ENCODE results near the gene RBBP8NL.

RBBP8NL gene

DNA sequence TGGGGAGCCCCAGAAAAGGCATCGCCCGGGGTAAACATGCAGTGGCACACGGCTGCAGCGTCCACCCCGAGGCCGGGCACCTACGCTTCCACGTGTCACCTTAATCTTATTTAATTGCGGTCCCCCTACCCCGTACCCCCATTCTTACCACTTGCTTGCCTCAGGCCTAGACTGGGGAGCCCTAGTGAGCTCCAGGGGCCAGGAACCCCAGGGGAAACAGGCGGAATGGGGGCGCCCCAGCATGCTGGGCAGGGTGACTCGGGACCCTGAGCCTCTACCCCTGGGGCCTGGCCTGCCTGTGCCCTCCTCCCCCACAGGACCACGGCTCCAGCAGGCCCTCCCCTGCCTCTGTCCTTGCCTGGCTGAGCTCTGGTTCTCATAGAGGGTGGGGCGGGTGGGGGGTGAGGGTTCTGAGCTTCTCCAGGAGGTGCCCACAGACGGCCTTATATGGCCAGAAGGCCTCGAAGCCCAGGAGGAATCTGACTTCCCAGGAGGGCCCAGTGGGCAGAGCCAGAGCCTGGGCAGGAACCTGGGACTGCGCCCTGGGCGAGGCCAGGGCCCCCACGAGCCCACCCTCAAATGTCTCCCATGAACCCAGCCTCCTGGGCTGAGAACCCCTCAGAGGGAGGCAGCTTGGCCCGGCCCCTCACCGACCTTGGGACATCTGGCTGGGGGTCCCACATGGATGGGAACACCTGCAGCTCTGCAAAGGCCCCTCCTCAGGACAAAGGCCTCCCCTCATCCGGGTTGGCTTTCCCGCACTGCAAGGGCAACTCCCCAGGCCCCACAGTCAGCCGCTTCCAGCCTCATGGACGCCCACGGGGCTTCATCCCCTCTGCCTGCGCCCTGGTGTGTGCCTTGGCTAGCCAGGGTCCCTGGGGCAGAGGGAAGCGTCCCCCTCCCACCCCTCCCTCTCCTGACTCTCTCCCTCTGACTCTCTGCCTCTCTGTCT, 55.0 kb downstream of the RBBP8NL start:
- Histone ChIP-seq H3K4me3 (replicated peaks; ENCODE audit: low read depth, low read length) (no peak overlapping the region), H3K36me3 (ENCODE audit: control insufficient read depth, insufficient read depth, low read length) (no peaks in the 10 kb centered on the region; the same call in 1 of the 2 replicates), H3K27me3 (replicated peaks; ENCODE audit: control insufficient read depth, insufficient read depth, low read length) (peaks cover 1% of the 10 kb centered on the region)
- no peak for DNase-seq (ENCODE audit: extremely low read depth, insufficient read length)
- TF ChIP-seq, protein P1, sequence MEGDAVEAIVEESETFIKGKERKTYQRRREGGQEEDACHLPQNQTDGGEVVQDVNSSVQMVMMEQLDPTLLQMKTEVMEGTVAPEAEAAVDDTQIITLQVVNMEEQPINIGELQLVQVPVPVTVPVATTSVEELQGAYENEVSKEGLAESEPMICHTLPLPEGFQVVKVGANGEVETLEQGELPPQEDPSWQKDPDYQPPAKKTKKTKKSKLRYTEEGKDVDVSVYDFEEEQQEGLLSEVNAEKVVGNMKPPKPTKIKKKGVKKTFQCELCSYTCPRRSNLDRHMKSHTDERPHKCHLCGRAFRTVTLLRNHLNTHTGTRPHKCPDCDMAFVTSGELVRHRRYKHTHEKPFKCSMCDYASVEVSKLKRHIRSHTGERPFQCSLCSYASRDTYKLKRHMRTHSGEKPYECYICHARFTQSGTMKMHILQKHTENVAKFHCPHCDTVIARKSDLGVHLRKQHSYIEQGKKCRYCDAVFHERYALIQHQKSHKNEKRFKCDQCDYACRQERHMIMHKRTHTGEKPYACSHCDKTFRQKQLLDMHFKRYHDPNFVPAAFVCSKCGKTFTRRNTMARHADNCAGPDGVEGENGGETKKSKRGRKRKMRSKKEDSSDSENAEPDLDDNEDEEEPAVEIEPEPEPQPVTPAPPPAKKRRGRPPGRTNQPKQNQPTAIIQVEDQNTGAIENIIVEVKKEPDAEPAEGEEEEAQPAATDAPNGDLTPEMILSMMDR (IDR thresholded peaks at IDR 0.05; ENCODE audit: insufficient read depth, low read length, poor library complexity, severe bottlenecking): no peak

DNA sequence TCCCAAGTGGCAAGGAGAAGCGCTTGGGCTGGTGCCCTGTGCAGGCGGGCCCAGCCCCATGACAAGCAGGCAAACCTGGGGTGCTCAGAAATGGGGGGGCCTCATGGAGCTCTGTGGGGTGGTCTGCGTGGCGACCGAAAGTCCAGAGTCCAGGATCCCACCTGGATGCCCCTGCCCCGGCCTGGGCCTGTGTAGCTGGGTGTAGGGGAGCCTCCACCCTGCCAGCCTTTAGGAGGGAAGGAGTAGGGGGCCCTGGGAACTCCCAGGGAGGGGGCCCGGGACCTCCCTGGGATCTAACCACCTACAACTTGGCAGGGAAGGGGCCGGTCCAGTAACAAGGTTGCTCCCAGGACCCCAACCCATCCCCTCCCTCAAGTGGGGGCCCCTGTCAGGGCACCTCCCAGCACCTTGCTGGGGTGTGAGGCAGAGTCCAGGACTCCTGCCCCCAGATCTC, 55.7 kb downstream of the RBBP8NL start:
- H3K36me3 ChIP-seq (ENCODE audit: control insufficient read depth, insufficient read depth, low read length): no peaks in the 10 kb centered on the region
- no peak for DNase-seq (ENCODE audit: extremely low read depth, insufficient read length)
- TF ChIP-seq, protein P1 (IDR thresholded peaks at IDR 0.05; ENCODE audit: insufficient read depth, low read length, poor library complexity, severe bottlenecking): no peak
- no peak overlapping the region for H3K4me3 ChIP-seq (replicated peaks; ENCODE audit: low read depth, low read length)
- H3K27me3 ChIP-seq (replicated peaks; ENCODE audit: control insufficient read depth, insufficient read depth, low read length): peaks cover 1% of the 10 kb centered on the region

DNA sequence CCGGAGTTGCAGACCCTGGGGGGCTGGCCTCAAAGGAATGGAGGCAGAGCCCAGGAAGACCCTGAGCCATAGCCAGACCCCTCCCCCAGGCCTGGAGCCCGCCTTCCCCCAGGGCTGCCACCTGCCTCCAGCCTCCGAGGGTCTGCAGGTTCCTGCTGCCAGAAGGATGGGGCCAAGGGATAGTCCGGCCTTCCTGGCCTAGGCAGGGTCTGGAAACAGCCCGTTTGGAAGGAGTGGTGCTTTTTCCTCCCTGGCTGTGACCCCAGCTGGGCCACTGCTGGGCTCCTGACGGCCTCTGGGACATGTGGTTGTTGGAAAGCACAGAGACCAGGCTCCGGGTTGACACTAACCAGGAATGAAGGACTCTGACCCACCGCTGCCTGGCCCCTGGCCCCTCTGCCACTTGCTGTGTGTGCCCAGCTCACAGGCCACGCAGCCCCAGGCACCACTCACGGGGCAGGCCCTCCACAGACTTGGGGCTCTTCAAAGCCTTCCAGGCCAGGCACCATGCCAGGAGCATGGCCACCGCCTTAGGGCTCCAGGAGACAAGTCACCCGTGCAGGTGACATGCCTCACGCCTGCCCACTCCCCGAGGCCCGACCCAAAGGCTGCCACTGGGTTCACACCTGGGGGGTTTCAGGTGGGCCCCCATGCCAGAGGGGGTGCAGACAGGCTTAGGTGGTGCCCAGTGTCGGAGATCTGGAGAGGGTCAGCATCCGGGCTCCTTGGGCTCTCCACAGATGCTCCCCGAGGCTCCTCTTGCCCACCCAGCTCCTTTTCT, 56.3 kb downstream of the RBBP8NL start:
- DNase-seq (ENCODE audit: extremely low read depth, insufficient read length): no peak
- no peak overlapping the region for H3K4me3 ChIP-seq (replicated peaks; ENCODE audit: low read depth, low read length)
- no peaks in the 10 kb centered on the region for H3K36me3 ChIP-seq (ENCODE audit: control insufficient read depth, insufficient read depth, low read length)
- TF ChIP-seq, protein P1 (IDR thresholded peaks at IDR 0.05; ENCODE audit: insufficient read depth, low read length, poor library complexity, severe bottlenecking): no peak
- H3K27me3 ChIP-seq (replicated peaks; ENCODE audit: control insufficient read depth, insufficient read depth, low read length): peaks cover 1% of the 10 kb centered on the region

DNA sequence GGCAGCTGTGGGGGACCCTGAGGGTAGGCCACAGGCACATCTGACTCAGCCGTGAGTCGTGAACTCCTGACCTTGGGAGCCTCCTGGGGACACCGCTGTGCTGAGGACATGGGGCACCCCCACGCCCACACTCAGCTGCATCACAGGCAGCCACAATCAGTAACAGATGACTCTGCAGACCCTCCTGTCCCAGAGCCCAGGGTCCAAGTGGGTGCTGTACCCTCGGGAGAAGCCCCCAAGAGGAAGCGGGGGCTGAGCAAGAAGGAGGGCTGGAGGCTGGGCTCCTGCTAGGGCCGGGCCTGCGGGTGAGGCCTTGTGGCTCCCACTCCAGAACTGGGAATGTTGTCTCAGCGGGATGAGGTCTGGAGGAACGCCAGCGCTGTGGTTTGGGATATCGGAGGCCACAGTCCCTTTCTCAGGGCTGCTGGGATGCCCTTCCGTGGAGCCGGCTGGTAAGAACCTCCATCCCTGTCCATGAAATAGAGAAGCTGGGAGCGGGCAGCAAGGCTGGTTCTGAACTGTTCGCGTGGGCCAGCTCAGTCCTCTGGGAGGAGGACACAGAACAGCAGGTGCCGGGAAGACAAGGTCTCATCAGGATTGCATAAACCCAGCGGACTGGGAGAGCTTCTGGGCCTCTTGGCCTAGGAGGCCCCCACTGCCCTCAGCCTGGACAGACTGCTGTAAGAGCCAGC, 57.1 kb downstream of the RBBP8NL start:
- TF ChIP-seq, protein P1 (IDR thresholded peaks at IDR 0.05; ENCODE audit: insufficient read depth, low read length, poor library complexity, severe bottlenecking): no peak
- no peak for DNase-seq (ENCODE audit: extremely low read depth, insufficient read length)
- H3K27me3 ChIP-seq (replicated peaks; ENCODE audit: control insufficient read depth, insufficient read depth, low read length): peaks cover 1% of the 10 kb centered on the region
- no peaks in the 10 kb centered on the region for H3K36me3 ChIP-seq (ENCODE audit: control insufficient read depth, insufficient read depth, low read length)
- H3K4me3 ChIP-seq (replicated peaks; ENCODE audit: low read depth, low read length): no peak overlapping the region

DNA sequence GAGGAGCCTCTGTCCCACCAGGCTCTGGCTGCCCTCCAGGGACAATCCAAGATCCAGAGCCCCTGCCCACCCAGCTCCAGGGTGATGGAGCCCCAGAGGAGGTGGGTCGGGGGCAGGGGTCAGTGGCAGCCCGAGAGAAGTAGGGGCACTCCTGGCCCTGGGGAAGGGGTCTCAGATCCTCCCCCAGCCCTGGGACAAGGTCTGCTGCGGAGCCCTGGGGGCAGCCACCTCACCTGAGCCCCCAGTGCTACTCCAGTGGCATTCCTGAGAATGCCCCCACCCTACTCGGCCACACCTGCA, 57.6 kb downstream of the RBBP8NL start:
- no peak overlapping the region for H3K4me3 ChIP-seq (replicated peaks; ENCODE audit: low read depth, low read length)
- TF ChIP-seq, protein P1 (IDR thresholded peaks at IDR 0.05; ENCODE audit: insufficient read depth, low read length, poor library complexity, severe bottlenecking): no peak
- no peaks in the 10 kb centered on the region for H3K36me3 ChIP-seq (ENCODE audit: control insufficient read depth, insufficient read depth, low read length)
- H3K27me3 ChIP-seq (replicated peaks; ENCODE audit: control insufficient read depth, insufficient read depth, low read length): peaks cover 1% of the 10 kb centered on the region
- DNase-seq (ENCODE audit: extremely low read depth, insufficient read length): no peak

Data from GM06990 (cell line).